Upper lobe of left lung (tissue), 4 donors: ENCODE data around the gene QRICH1.

ENCODE experiments used
- EP300 ChIP-seq, 4 donors: sonication (generic); formaldehyde crosslinking; IDR thresholded peaks; one replicate each; pipeline ENCODE4 v1.5.1; 2017; ENCODE audit warnings: antibody characterized with exemption in 4 of 4, control low read depth in 2 of 4
- POLR2A ChIP-seq, 4 donors: fragments of 450-650 bp; IDR thresholded peaks; one replicate each; pipeline ENCODE4 v1.5.1; 2016 to 2017; ENCODE audit warnings: antibody characterized with exemption in 4 of 4, mild to moderate bottlenecking in 2 of 4
- POLR2AphosphoS5 ChIP-seq, 2 donors: sonication (generic); formaldehyde crosslinking; IDR thresholded peaks; one replicate each; pipeline ENCODE4 v1.5.1; 2017; ENCODE audit warnings: antibody characterized with exemption in 2 of 2
- TF ChIP-seq, protein P1 (sequence below), 6 experiments: fragments of 450-650 bp in 4 of 6; fragments of 200-600 bp in 2 of 6; sonication (generic) in 2 of 6; IDR thresholded peaks; one replicate each; pipeline ENCODE4 v1.5.1; 2016 to 2019; ENCODE audit warnings: antibody characterized with exemption in 6 of 6

GRCh38 chr3:49020330-49021212 lies 73.3 kb downstream of the QRICH1 start:
- TF ChIP-seq POLR2AphosphoS5 (IDR thresholded peaks at IDR 0.05) (no peak), POLR2A (IDR thresholded peaks at IDR 0.05) (no peak), EP300 (IDR thresholded peaks at IDR 0.05) (no peak)
- TF ChIP-seq, protein P1, sequence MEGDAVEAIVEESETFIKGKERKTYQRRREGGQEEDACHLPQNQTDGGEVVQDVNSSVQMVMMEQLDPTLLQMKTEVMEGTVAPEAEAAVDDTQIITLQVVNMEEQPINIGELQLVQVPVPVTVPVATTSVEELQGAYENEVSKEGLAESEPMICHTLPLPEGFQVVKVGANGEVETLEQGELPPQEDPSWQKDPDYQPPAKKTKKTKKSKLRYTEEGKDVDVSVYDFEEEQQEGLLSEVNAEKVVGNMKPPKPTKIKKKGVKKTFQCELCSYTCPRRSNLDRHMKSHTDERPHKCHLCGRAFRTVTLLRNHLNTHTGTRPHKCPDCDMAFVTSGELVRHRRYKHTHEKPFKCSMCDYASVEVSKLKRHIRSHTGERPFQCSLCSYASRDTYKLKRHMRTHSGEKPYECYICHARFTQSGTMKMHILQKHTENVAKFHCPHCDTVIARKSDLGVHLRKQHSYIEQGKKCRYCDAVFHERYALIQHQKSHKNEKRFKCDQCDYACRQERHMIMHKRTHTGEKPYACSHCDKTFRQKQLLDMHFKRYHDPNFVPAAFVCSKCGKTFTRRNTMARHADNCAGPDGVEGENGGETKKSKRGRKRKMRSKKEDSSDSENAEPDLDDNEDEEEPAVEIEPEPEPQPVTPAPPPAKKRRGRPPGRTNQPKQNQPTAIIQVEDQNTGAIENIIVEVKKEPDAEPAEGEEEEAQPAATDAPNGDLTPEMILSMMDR (IDR thresholded peaks at IDR 0.05): no peak
